ENCODE data around the gene TNFAIP8.

TNFAIP8 gene

DNA sequence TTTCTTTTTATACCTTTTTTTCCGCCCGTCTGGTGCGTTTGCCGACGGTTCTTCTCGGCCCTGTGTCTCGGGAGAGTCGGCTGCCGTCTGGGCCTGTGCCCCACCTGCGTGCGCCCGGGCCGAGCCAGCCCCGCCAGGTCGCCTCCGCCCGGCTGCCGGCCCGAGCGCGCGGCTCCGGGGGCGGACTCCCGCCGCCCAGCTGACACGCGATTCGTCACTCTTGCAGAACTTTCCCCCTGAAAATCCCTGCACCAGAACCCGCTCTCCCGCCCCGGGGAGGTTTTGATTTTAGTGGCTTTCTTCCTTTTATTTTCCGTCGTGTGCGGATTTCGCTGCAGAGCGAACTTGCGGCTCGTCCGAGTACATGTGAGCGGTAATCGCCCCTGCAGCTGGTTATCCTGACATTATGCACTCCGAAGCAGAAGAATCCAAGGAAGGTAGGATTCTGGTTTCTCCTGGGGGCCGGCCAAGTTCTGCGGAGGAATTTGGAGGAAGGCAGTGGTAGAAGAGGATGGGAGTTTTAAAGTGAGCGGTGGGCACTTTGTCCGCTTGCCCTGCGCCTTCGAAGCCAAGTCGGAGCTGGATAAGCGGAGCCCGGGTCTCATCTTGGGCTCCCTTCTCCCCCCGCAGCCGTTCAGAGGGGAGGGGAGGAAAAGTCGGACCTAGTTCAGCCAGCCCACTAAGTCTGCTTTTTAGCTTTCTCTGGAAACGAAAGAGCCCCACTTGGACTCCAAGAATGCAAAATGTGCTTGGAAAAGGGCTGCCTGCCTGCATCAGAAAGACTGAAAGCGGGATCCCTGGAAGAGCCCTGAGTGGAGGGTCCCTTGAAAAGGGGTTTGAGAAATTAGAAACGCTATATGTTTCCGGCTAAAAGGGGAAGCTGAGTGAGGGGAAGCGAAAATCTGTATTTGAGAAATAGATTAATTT is at the start of gene TNFAIP8:
TSS of gene TNFAIP8 (plus strand) at position 335 of the 927 bp plus-strand sequence. CDS start at position 407, 72 bp downstream.
- peak; percentile 70 for DNase-seq

DNA sequence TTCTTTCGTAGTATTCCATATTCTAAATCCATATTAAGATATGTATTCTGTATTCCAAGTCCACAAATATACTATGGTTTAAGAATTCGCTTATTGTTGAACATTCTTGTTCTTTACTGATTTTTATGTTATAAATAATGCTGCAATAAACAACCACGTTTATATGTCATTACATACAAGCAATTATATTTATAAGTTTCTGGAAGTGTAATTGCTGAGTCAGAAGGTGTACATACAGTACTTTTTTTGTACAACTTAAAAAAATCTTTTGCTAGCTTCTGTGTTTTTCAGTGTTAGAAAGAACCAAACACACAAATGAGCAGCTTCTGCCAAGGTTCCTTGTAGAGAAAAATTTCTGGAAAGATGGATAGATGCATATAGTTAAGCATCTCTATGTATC is 48.6 kb upstream of the TNFAIP8 start:
- DNase-seq, result no peak

DNA sequence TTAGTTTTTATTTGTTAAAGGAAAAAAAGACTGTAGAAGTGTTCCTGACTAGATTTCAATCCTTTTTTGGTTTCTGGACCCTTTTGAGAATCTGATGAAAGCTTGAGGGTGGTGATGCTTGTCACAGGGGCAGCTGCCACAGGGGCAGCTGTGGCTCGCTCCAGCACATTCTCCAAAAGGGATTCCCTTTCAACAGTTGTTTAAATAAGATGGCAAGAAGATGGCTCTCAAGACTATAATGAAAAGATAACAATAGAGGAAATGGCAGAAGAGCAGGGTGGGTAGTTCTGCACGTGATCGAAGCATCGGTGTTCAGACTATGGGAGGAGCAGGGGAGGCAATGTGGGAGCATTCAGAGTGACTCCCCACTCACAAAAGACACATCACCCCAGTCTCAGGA is 46.5 kb upstream of the TNFAIP8 start:
- DNase-seq, result no peak

DNA sequence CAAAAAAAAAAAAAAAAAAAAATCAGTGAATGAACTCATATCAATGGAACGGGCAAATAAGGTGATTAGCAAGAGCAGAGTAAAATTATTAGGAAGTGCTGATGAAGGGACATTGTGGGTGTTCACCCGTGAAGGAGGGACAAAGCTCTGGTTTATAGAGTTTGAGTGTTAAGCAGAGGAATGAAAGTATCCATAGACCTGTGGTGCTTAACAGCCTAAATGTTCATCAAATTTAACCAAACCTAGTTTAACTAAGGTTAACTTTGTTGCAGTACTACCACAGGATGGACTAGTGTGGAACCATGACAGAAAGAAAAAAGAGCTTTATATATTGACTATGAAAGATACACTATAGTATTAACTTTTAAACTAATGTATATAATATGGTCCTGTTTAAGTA is 44.1 kb upstream of the TNFAIP8 start:
- no peak for DNase-seq

DNA sequence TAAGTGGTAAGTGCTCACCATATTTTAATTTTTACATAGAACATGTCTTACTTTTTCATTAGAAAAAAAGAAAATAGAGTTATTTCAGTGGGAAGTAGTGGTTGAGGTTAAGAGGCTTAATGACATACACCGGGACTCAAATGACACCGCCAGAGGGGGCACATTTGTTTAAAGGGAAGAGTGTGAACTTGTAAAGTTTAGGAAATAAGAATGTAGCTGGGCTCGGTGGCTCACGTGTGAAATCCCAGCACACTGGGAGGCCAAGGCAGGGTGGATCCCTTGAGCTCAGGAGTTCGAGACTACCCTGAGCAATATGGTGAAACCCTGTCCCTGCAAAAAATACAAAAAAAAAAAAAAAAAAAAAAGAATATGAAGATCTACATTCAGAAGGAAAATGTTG is 43.4 kb upstream of the TNFAIP8 start:
- no peak for DNase-seq

DNA sequence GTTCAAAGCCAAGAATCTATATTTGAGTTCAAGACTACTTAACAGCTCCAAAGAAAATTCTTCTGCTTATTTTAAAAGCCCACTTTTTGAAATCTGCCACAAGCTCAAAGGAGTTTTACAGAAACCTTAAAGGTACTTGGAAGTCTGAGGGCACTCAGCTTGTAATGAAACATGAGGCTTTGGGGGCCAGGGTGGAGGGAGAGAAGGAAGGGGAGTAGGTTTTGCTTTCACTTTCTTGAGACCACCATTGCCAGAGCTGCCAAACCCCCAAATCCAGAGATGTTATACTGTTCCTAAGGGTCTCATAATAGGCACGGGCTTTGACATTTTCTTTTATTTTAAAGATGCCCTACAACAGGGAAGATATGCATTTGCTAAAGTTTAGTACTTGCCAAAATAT is 42.6 kb upstream of the TNFAIP8 start:
- no peak for DNase-seq

DNA sequence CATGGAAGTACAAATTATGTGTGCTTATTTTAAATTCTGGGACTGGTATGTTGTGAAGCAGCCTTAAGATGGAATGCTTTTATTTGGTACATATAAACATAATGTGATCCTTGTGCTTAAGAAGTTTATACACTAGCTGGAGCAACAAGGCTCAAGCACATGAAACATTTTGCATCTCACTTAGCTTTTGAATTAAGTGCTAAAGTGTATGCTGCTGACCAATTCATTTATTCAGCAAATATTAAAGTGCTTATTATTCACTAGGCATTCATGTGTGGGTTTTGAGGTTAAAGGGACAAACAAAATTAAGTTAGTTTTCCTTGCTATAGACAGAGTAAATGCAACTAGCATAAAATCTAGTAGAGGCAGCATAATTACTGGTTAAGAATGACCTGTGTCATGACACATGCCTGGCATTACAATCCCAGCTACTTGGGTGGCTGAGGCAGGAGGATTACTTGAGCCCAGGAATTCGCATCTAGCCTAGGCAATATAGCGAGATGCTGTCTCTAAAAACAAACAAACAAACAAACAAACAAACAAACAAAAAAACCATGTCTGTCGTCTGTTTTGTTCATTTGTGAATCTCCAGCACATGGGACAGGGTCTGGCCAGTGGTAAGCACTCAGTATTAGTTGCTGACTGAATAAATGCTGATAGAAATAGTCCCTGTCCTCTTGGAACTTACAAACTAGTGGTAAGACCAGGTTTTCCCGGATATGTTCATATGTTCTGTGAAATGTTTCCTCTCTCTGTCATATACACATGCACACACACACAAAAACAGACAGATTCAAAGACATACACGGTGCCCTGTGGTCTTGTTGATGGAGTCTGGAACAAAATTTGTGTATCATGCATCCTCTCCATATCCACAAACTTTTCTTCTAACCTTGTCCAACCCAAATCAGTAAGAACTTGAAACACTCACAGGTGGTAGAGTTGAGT is 41.9 kb upstream of the TNFAIP8 start:
- no peak for DNase-seq

DNA sequence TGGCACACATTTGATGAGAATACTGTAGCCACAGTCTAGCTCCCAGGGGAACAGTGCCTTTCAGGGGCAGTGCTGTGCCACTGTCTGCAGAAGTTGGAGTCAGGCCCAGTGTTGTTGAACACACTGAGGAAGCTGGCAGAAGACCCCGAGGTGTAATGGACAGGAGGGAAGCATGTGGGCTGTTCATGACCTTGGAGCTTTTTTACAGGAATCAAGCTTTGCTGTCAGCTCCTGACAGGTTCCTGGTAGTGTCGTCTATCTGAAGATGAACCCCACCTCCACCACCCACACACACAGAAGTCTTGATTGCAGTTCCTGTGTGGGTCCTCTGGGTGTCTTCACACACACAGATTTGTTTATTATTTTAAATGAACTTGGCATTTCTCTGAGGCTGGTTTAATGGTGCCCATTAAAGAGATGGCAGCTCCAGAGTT is 40.3 kb upstream of the TNFAIP8 start:
- DNase-seq, result no peak

DNA sequence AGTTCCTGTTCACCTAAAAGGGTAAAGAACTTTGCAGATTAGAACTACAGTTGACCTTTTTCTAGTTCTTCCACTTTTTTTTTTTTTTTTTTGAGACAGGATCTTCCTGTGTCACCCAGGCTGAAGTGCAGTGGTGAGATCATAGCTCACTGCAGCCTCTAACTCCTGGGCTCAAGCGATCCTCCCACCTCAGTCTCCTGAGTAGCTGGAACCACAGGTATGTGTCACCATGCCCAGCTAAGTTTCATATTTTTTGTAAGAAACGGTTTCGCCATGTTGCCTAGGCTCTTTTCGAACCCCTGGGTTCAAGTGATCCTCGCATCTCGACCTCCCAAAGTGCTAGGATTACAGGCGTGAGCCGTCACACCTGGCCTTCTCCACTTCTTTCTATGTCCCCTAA is 39.7 kb upstream of the TNFAIP8 start:
- DNase-seq, result no peak

DNA sequence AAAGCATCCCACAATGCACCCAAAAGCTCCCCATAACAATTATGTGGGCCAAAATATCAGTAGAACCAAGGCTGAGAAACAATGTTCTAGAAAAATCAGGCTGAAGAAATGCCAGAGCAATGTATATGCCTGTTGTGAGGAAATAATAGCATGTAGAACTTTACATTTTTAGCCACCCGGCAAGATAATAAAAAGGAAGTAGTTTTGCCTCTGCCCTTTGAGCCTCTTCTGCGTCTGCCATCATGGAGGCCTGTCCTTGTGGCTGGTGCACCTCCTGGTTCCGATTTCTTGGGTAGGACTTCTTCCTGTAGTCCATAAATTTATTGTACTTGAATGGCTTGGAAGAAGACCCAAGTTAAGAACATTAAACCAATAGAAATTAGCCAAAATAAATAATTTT is 38.9 kb upstream of the TNFAIP8 start:
- DNase-seq, result no peak

DNA sequence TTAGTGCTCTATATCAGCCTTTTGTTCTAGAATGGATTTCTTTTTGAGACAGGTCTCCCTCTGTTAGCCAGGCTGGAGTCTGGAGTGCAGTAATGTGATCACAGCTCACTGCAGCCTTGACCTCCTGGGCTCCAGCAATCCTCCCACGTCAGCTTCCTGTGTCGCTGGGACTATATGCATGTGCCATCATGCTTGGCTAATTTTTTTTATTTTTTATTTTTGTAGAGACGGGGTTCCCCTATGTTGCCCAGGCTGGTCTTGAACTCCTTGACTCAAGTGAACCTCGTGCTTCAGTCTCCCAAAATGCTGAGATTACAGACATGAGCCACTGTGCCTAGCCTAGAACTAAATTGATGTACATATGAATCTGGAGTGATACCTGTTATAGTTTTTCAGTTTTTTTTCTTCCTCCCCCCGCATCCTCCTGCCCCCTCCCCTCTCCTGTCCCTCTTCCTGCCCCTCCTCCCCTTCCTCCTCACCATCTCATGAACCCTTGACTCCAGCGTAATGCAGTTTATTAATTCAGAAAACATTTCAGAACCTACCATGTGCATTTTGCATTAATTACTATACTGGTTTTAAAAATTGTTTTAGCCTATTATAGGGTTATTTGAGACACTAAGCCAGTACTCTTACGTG is 37.4 kb upstream of the TNFAIP8 start:
- DNase-seq, result no peak

DNA sequence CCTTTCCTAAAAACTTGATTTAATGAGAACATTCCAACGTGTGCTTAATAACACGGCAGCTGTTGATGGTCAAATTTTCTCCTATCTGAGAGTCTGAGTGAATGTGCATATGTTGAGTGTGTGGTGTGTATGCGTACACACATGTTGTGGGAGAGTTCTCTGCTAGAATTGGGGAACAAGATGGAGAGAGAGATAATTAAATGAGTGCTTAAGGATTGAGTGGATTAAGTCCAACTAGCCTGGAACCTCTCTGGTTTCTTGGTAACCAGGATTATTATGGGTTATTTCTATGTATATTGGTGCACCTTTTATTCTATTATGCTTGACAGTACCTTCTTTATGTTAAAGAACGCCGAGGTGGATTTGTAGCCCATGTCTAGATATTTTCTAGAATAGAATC is 36.4 kb upstream of the TNFAIP8 start:
- no peak for DNase-seq

DNA sequence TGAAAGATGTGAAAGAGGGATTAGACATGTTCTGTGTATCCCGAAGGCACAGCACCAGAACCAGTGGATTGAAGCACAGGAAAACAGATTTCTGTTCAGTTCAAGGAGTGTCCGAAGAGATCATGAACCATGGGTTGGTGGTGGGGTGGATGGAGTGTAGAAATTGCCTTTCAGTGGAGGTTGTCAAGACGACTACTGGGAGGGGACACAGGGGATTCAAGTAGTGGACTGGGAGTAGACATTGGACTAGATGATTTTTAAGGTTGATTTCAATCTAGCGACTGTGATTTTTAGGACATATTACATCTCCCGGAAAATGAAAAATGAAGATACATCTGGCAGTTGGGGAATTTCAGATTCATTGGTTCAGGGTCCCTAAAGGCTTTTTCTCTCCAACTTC is 35.9 kb upstream of the TNFAIP8 start:
- DNase-seq, result no peak

DNA sequence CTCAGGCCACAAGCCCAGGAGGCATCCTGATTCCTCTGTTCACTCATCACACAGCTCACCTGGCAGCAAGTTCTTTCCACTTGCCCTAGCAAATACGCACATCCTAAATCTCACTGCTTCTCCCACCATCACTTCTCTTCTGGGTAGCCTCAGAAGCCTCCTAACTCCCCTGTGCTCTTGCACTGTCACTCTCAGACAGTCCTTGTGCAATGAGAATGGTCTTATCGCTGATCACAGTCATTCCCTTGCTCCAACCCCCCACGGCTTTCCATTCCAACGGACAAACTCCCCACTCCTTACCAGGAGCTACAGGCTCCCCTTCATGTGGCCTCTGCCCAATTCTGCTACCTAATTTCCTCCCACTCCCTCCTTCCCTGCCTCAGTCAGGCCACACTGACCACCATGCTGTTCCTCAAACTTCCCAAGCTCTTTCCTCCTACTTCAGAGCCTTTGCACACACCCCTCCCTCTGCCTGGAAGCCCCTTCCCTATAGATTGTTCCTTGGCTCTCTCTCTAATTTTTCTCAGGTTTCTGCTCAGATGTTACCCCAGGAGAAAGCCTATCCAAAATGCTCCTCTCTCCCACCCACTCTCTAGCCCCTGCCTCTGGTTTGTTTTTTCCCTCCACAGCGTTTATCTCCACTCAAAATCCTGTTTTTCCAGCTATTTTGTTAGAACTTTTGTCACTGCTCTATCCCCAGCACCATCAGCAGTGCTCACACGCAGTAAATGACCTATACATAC is 34.1 kb upstream of the TNFAIP8 start:
- DNase-seq, result no peak

DNA sequence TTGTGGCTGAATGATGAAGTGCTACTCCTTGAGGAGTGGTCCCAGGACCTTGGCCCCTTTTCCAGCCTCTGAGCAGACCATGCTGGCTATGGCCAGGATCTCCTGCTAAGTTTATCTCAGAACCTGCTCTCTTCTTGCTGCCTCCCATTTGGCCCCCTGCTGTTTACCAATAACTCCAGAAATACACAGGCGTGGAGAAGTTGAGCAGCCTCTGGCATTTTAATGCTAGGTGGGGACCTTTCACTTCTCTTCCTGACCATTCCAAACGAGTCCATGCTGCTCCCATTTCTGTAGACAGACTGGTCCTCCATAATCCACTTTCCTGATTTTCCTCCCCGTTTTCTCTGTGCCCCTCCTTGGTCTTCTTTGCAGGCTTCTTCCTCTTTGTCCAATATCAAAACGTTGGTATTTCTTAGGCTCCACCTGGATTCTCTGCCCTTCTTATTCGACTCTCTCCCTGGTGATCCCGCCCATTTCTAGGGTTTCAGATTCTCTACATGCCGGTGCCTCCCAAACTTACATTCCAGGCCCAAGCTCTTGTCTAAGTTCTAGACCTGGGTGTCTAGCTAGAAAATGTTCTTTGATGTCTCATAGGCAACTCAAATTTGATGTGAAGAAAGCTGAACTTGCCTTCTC is 33.4 kb upstream of the TNFAIP8 start:
- DNase-seq, result no peak

DNA sequence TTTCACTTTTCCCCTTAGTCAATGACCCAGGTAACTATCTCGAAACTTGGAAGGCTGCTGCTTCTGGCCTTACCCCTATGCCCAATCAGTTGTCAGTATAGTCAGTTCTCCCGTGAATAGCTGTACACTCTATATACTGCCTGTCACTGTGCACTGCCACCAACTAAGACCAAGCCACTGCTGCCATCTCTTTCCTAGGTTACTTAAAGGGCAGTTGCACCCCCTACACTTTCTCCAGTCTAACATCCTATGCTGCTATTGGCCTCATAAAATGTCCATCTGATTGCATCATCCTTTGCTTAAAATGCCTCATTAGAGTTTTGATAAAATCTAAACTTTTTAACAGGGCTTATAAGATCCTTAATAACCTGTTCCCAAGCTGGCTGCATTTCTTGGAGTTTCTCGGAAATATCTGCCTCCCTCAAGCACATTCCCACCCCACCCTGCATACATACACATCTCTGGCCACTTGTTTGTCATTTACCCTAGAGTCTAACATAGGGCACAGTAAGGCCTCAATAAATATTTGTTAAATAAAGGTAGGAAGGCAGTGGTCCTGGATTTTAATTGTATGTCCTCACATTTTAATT is 32.8 kb upstream of the TNFAIP8 start:
- DNase-seq, result peak; percentile 22

DNA sequence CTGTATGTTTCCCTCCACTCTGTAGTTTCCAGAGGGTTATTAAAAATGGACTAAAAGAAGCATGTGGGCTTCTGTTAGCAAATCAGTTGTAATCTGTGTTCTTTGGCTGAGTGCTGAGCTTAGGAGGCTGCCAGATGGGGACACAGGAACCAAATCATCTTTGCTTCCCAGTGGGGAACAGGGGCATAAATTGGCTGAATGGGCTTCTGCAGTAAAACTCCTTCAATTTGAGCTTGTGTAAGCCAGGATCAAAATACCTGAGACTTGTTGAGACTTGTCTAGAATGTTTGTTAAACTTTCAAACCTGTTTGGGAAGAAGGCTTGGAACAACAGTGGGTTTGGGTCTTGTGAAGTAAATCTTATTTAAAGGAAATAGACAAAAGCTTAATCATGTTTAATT is 32.2 kb upstream of the TNFAIP8 start:
- peak; percentile 38 for DNase-seq

DNA sequence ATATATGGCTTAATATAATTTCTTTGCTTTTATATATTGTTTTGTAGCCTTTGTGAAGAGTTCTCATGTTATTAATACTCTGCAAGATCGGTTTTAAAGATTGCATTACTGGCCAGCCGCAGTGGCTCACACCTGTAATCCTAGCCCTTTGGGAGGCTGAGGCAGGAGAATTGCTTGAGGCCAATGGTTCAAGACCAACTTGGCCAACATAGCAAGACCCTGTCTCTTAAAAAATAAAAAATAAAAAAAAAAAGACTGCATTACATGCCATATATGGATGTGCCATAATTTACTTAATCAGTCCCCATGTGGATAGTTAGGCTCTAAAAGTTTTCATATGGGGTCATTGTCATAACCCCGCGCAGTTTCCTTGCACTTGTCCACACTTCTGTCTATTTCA is 31.0 kb upstream of the TNFAIP8 start:
- DNase-seq, result no peak

DNA sequence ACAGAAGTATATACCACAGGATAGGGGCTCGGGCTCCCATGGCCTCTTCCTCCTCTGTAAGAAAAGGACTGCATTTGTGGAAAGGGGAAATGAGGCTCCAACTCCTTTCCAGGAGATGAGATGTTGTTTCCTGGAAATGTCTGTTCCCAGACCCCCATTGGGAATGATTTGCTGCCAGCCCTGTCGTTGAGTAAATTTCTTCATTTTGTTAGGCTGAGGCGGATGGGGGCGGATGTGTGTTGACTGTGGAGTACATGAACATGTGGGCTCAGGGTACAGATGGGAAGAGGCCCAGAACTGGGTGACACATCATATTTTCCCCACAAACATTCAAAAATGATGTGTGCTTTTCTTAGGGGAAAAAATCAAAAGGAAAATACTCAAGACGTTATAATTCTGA is 28.8 kb upstream of the TNFAIP8 start:
- DNase-seq, result no peak

DNA sequence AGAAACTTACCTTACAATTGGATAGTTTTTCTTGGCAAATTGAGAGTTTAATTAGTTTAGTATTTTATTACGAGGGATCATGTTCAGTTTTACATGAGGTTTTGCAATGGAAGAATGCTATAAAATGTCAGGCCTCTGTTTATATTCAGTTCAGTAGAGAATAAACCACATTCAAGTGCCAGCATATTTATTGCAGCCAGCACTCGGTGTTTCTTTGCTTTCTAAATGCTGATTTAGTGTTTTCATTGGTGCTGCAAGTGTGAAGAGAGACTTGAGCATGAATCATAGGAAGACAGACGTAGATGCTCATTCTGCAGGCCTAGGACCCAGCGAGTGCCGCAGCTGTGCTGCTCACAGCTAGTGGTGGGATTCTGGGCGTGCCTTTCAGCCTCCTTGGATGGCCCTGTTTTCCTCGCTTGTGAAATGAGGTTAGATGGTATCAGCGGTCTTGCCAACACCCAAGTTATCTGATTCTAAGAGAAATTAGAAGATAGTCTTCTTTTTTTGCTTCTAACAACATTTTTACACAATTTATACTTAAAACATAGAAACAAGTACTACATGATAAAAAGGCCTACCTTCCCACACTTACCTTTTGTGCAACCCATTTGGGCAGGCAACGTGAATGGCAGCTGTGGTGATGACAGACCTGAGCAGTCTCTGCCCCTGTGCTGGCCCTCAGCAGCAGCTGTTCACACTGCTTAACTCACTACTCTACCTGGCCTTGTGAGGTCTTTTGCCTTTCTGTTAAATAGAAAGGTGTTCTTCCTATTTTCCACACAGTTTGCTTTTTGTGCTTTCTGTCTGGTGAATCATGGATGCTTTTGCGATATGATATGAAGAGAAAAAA is 26.8 kb upstream of the TNFAIP8 start:
- DNase-seq, result peak; percentile 72

DNA sequence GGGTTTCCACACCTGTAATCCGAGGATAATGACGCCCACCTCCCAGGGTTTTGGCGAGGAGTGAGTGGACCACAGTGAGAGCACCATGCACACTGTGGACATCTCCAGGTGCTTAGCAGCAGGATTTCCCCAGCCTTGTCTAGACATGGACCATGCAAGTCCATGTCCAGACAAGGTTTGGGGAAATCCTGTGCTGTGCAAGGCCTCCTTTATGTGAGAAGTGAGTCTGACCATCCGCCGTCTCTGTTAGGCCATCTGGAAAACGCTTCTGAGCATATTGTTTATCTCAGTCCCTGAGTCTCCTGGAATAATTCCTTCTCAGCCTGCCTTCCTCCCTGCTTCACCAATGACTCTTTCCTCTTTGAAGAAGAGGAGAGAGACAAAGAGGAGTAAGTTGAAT is 26.2 kb upstream of the TNFAIP8 start:
- DNase-seq, result no peak

All from EL (cell line).